ENCODE results near the gene ASXL1.

GRCh38 chr20:32406701-32407100 lies 48.6 kb downstream of the ASXL1 start:
- TF ChIP-seq CTCF (conservative IDR thresholded peaks at IDR 0.05; ENCODE audit: low read depth in 2 of 2) (no peak), EZH2 (IDR thresholded peaks at IDR 0.05; ENCODE audit: low read depth, unreplicated experiment) (no peak), REST (IDR thresholded peaks at IDR 0.05; ENCODE audit: unreplicated experiment) (no peak), POLR2AphosphoS5 (IDR thresholded peaks at IDR 0.05; ENCODE audit: low read depth) (no peak), STAT1 (IDR thresholded peaks at IDR 0.05; ENCODE audit: unreplicated experiment) (no peak), ZNF462 (CRISPR knock-in tag; IDR thresholded peaks at IDR 0.05) (no peak), JUNB (IDR thresholded peaks at IDR 0.05; ENCODE audit: unreplicated experiment) (no peak), EZH2phosphoT487 (IDR thresholded peaks at IDR 0.05; ENCODE audit: unreplicated experiment) (no peak), CREB1 (CRISPR knock-in tag; IDR thresholded peaks at IDR 0.05; ENCODE audit: low read depth) (no peak), ETS1 (IDR thresholded peaks at IDR 0.05) (no peak), ZNF331 (CRISPR knock-in tag; IDR thresholded peaks at IDR 0.05; ENCODE audit: low read depth) (no peak)

Measured in GM23338 (cell line).